ENCODE results near the gene NDUFV1.

DNA sequence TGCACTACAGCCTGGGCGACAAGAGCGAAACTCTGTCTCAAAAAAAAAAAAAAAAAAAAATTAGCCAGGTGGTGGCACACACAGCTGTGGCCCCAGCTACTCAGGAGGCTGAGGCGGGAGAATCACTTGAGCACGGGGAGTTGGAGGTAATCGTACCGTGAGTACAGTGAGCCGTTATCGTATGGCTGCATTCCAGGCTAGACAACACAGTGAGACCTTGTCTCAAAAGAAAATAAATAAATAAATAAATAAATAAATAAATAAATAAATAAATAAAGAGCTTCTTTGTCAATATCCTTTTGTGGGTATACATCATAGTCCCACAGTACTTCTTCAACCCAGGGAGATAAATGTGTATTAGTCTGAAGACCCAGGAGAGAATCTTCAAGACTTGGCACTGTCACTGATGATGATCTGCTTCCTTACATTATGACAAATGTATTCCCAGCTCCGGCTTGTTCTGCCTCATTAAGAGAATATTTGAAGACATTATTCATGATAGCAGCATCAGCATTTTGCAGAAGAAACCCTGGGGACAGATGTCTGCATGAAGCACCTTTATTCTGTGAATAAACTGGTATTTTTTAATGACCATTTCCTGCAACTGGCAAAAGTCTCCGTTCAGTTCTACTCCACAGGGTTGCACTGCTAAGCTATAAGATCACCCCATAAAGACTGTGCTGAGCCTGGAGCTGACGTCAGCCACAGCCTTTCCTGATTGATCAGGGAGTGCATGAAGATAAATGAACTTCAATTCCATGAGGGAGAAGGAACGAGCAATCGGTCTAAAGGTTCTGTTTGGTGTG lies 45.4 kb downstream of the NDUFV1 start:
- TF ChIP-seq, protein P1, sequence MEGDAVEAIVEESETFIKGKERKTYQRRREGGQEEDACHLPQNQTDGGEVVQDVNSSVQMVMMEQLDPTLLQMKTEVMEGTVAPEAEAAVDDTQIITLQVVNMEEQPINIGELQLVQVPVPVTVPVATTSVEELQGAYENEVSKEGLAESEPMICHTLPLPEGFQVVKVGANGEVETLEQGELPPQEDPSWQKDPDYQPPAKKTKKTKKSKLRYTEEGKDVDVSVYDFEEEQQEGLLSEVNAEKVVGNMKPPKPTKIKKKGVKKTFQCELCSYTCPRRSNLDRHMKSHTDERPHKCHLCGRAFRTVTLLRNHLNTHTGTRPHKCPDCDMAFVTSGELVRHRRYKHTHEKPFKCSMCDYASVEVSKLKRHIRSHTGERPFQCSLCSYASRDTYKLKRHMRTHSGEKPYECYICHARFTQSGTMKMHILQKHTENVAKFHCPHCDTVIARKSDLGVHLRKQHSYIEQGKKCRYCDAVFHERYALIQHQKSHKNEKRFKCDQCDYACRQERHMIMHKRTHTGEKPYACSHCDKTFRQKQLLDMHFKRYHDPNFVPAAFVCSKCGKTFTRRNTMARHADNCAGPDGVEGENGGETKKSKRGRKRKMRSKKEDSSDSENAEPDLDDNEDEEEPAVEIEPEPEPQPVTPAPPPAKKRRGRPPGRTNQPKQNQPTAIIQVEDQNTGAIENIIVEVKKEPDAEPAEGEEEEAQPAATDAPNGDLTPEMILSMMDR (IDR thresholded peaks at IDR 0.05 in 8 of 11, conservative IDR thresholded peaks at IDR 0.05 in 3 of 11), result no peak
- TF ChIP-seq POLR2A (IDR thresholded peaks at IDR 0.05), result no peak
- no peak for TF ChIP-seq POLR2AphosphoS5 (IDR thresholded peaks at IDR 0.05)

Measured in spleen (tissue), 7 donors.